Measurements from ENCODE around the gene ALG8. TPM values are rescaled to one million over a fixed set of nuclear protein-coding genes. Genes with fewer than 3 reads are reported as not detected.
A peak's percentile ranks its signal among the peaks of the same experiment; 100 is the strongest.
"Not testable (repeated sequence)": the region's sequence is repeated elsewhere in the genome, so short reads cannot be mapped to it uniquely, and the experiment has no call there.

The ALG8 gene
- polyA plus RNA-seq, 1 donor from 2014 or later: 42.1 TPM

DNA sequence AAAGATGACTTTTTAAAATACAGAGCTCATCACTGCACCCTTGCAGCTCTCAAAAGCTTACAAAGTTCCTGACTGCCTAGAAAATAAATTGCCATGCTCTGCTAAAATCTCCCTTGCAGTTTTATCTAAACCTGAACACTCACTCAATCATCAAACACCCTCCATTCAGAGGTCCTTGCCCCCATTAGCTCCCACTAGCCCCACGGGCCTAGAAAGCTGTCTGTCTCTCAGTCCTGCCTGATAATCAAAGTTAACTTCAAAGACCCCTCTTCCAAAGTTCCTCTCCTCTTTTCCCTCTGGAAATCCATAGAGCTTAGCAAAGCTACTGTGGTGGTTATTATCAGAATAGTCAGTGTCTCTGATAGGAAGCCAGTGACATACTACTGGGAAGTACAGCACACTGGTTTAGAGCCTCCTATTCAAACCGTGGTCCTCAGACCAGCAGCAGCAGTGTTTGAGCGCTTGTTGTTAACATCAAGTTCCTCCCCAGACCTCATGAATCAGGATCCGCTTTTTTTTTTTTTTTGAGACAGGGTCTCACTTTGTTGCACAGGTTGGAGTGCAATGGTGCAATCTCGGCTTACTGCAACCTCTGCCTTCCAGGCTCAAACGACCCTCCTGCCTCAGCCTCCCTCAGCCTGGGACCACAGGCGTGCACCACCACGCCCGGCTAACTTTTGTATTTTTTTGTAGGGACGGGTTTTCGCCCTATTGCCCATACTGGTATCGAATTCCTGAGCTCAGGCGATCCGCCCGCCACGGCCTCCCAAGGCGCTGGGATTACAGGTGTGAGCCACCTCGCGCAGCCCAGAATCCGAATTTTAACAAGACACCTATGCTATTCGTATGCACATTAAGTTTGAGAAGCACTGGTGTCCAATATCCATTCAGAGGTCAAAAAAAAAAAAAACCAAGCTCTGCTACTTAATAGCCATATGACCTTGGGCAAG is 60.9 kb downstream of the ALG8 start:
- Histone ChIP-seq H3F3A (ENCODE audit: insufficient read depth, low read length, poor library complexity, severe bottlenecking) (no peaks in the 10 kb centered on the region), H3K9me3 (ENCODE audit: low read length) (no peaks in the 10 kb centered on the region), H3K36me3 (ENCODE audit: insufficient read depth, low read length) (no peaks in the 10 kb centered on the region), H2AFZ (ENCODE audit: low read depth, low read length) (no peak overlapping the region), H3K9ac (ENCODE audit: low read length) (peak overlapping the region; percentile 83), H3K4me2 (ENCODE audit: low read length) (peak overlapping the region; percentile 82), H3K79me2 (replicated peaks; ENCODE audit: insufficient read depth, low read length) (peaks cover 55% of the 10 kb centered on the region), H3K9me2 (ENCODE audit: insufficient read depth, low read length) (no peaks in the 10 kb centered on the region), H3K4me3 (ENCODE audit: low read length) (peak overlapping the region; percentile 84), H3K27ac (ENCODE audit: low read length) (peak overlapping the region; percentile 55), H3K27me3 (ENCODE audit: insufficient read depth, low read depth, low read length) (no peaks in the 10 kb centered on the region), H4K20me1 (ENCODE audit: insufficient read depth) (no peaks in the 10 kb centered on the region)
- TF ChIP-seq POLR2AphosphoS5 (IDR thresholded peaks at IDR 0.05): no peak
- no peak for TF ChIP-seq RAD21 (conservative IDR thresholded peaks at IDR 0.05)
- TF ChIP-seq TAF1 (IDR thresholded peaks at IDR 0.05; ENCODE audit: low read depth): no peak
- TF ChIP-seq EP300 (conservative IDR thresholded peaks at IDR 0.05; ENCODE audit: poor library complexity, severe bottlenecking): no peak
- TF ChIP-seq, protein P1, sequence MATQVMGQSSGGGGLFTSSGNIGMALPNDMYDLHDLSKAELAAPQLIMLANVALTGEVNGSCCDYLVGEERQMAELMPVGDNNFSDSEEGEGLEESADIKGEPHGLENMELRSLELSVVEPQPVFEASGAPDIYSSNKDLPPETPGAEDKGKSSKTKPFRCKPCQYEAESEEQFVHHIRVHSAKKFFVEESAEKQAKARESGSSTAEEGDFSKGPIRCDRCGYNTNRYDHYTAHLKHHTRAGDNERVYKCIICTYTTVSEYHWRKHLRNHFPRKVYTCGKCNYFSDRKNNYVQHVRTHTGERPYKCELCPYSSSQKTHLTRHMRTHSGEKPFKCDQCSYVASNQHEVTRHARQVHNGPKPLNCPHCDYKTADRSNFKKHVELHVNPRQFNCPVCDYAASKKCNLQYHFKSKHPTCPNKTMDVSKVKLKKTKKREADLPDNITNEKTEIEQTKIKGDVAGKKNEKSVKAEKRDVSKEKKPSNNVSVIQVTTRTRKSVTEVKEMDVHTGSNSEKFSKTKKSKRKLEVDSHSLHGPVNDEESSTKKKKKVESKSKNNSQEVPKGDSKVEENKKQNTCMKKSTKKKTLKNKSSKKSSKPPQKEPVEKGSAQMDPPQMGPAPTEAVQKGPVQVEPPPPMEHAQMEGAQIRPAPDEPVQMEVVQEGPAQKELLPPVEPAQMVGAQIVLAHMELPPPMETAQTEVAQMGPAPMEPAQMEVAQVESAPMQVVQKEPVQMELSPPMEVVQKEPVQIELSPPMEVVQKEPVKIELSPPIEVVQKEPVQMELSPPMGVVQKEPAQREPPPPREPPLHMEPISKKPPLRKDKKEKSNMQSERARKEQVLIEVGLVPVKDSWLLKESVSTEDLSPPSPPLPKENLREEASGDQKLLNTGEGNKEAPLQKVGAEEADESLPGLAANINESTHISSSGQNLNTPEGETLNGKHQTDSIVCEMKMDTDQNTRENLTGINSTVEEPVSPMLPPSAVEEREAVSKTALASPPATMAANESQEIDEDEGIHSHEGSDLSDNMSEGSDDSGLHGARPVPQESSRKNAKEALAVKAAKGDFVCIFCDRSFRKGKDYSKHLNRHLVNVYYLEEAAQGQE (IDR thresholded peaks at IDR 0.05; ENCODE audit: borderline replicate concordance): no peak
- no peak for TF ChIP-seq MXI1 (conservative IDR thresholded peaks at IDR 0.05; ENCODE audit: poor library complexity, severe bottlenecking)
- TF ChIP-seq EZH2 (IDR thresholded peaks at IDR 0.05; ENCODE audit: borderline replicate concordance, insufficient read depth, low read length, poor library complexity, severe bottlenecking): no peak
- no peak for TF ChIP-seq CTCF (IDR thresholded peaks at IDR 0.05; ENCODE audit: poor library complexity, severe bottlenecking)
- TF ChIP-seq SMC3 (conservative IDR thresholded peaks at IDR 0.05; ENCODE audit: poor library complexity): no peak

- not testable (repeated sequence) for H3K36me3 ChIP-seq (ENCODE audit: insufficient read depth, low read length); H3K9me3 ChIP-seq (ENCODE audit: low read length); H3F3A ChIP-seq (ENCODE audit: insufficient read depth, low read length, poor library complexity, severe bottlenecking); H3K27me3 ChIP-seq (ENCODE audit: insufficient read depth, low read depth, low read length); H3K9me2 ChIP-seq (ENCODE audit: insufficient read depth, low read length); H4K20me1 ChIP-seq (ENCODE audit: insufficient read depth); H3K9ac ChIP-seq (ENCODE audit: low read length); H2AFZ ChIP-seq (ENCODE audit: low read depth, low read length); H3K27ac ChIP-seq (ENCODE audit: low read length)
- Histone ChIP-seq H3K79me2 (replicated peaks; ENCODE audit: insufficient read depth, low read length) (peaks cover 55% of the 10 kb centered on the region), H3K4me3 (ENCODE audit: low read length) (peak overlapping the region; percentile 84), H3K4me2 (ENCODE audit: low read length) (peak overlapping the region; percentile 82)
These were observed 61.8 kb downstream of the ALG8 start for GRCh38 chr11:78077592-78077991.
